ENCODE data around the gene STAT3. TPM values are rescaled to one million over a fixed set of nuclear protein-coding genes. Genes with fewer than 3 reads are reported as not detected.

Gene STAT3
- total and polyA plus RNA-seq, 2 experiments from 2014 or later: 84.1 to 112 TPM

DNA sequence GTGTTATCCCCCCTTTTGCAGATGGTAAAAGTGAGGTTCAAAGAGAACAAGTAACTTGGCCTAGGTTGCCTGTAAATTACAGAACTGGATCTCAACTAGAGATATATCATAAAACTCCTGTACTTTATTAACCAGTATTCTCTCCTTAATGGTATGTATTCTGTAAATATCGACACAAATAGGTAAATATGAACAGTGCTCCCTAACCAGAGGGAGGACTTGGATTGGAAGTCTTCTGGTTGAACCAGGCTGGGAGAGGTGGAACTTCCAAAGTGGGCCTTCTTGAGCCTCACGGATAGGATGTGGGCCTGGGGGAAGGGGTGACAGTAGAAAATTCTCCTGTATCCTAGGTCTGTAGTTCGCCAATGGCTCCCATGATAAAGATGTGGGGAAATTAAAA, 92.2 kb downstream of the STAT3 start:
- in situ Hi-C loops (cut with MboI): no loop called here
- H3K4me2 ChIP-seq (ENCODE audit: unreplicated experiment): no peak overlapping the region
- no peak for TF ChIP-seq EZH2phosphoT487 (IDR thresholded peaks at IDR 0.05; ENCODE audit: insufficient read depth, low read depth)
- TF ChIP-seq EZH2 (IDR thresholded peaks at IDR 0.05; ENCODE audit: insufficient read depth, poor library complexity, severe bottlenecking): no peak
- no peak overlapping the region for H3K4me3 ChIP-seq
- DNase-seq: no peak
- H3K9me3 ChIP-seq (ENCODE audit: low read depth): no peaks in the 10 kb centered on the region
- H3K36me3 ChIP-seq (ENCODE audit: low read depth): no peaks in the 10 kb centered on the region
- no peaks in the 10 kb centered on the region for H3K9me2 ChIP-seq (ENCODE audit: insufficient read depth)
- no peaks in the 10 kb centered on the region for H3K79me2 ChIP-seq (ENCODE audit: insufficient read depth)
- H3K27ac ChIP-seq: no peak overlapping the region
- WGBS, 2 experiments (ENCODE audit: low coverage in 1 of 2, low lambda C conversion rate in 2 of 2, missing lambda C conversion rate in 2 of 2): 89% methylated on average over 3 of the region's 3 CpGs
- H2AFZ ChIP-seq: no peak overlapping the region
- no peaks in the 10 kb centered on the region for H3K27me3 ChIP-seq (replicated peaks; ENCODE audit: insufficient read depth)
- H4K20me1 ChIP-seq (ENCODE audit: insufficient read depth): no peaks in the 10 kb centered on the region
- H3K4me1 ChIP-seq (ENCODE audit: insufficient read depth): no peaks in the 10 kb centered on the region
- no peak overlapping the region for H3K9ac ChIP-seq
- H3F3A ChIP-seq (ENCODE audit: insufficient read depth): no peaks in the 10 kb centered on the region

GRCh38 chr17:42294469-42295398, 93.5 kb downstream of the STAT3 start:
- H3K9ac ChIP-seq: no peak overlapping the region
- no peaks in the 10 kb centered on the region for H4K20me1 ChIP-seq (ENCODE audit: insufficient read depth)
- no peaks in the 10 kb centered on the region for H3F3A ChIP-seq (ENCODE audit: insufficient read depth)
- no peaks in the 10 kb centered on the region for H3K27me3 ChIP-seq (replicated peaks; ENCODE audit: insufficient read depth)
- 85 to 87% methylated on average over 12 of the region's 12 CpGs for WGBS, 2 experiments (ENCODE audit: low coverage in 1 of 2, low lambda C conversion rate in 2 of 2, missing lambda C conversion rate in 2 of 2)
- no peaks in the 10 kb centered on the region for H3K9me3 ChIP-seq (ENCODE audit: low read depth)
- in situ Hi-C loops (cut with MboI): no loop called here
- no peaks in the 10 kb centered on the region for H3K79me2 ChIP-seq (ENCODE audit: insufficient read depth)
- H3K36me3 ChIP-seq (ENCODE audit: low read depth): no peaks in the 10 kb centered on the region
- no peak overlapping the region for H3K4me3 ChIP-seq
- DNase-seq: no peak
- no peaks in the 10 kb centered on the region for H3K4me1 ChIP-seq (ENCODE audit: insufficient read depth)
- no peaks in the 10 kb centered on the region for H3K9me2 ChIP-seq (ENCODE audit: insufficient read depth)
- no peak overlapping the region for H3K27ac ChIP-seq
- H3K4me2 ChIP-seq (ENCODE audit: unreplicated experiment): no peak overlapping the region
- TF ChIP-seq EZH2phosphoT487 (IDR thresholded peaks at IDR 0.05; ENCODE audit: insufficient read depth, low read depth): no peak
- TF ChIP-seq EZH2 (IDR thresholded peaks at IDR 0.05; ENCODE audit: insufficient read depth, poor library complexity, severe bottlenecking): no peak
- no peak overlapping the region for H2AFZ ChIP-seq

DNA sequence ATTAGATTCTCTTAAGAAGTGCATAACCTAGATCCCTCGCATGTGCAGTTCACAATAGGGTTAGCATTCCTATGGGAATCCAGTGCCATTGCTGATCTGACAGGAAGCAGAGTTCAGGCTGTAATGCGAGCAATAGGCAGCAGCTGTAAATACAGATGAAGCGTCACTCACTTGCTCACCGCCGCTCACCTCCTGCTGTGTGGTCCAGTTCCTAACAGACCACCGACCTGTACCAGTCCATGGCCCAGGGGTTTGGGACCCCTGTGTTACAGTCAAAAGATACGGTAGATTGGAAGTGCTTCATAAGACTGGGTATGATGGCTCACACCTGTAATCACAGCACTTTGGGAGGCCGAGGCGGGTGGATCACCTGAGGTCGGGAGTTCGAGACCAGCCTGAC, 97.1 kb downstream of the STAT3 start:
- peaks cover 11% of the 10 kb centered on the region for H3K4me1 ChIP-seq (ENCODE audit: insufficient read depth)
- no peak for TF ChIP-seq EZH2 (IDR thresholded peaks at IDR 0.05; ENCODE audit: insufficient read depth, poor library complexity, severe bottlenecking)
- no peak for TF ChIP-seq EZH2phosphoT487 (IDR thresholded peaks at IDR 0.05; ENCODE audit: insufficient read depth, low read depth)
- 91 to 93% methylated on average over 11 of the region's 11 CpGs for whole genome bisulfite sequencing, 2 experiments (ENCODE audit: low coverage in 1 of 2, low lambda C conversion rate in 2 of 2, missing lambda C conversion rate in 2 of 2)
- no peak overlapping the region for H3K9ac ChIP-seq
- H3K9me3 ChIP-seq (ENCODE audit: low read depth): no peaks in the 10 kb centered on the region
- no peak overlapping the region for H3K4me3 ChIP-seq
- H3K9me2 ChIP-seq (ENCODE audit: insufficient read depth): no peaks in the 10 kb centered on the region
- H3K27me3 ChIP-seq (replicated peaks; ENCODE audit: insufficient read depth): no peaks in the 10 kb centered on the region
- H3K27ac ChIP-seq: no peak overlapping the region
- no peak overlapping the region for H3K4me2 ChIP-seq (ENCODE audit: unreplicated experiment)
- in situ Hi-C loops (cut with MboI): no loop called here
- H3K79me2 ChIP-seq (ENCODE audit: insufficient read depth): no peaks in the 10 kb centered on the region
- no peak overlapping the region for H2AFZ ChIP-seq
- H4K20me1 ChIP-seq (ENCODE audit: insufficient read depth): no peaks in the 10 kb centered on the region
- H3K36me3 ChIP-seq (ENCODE audit: low read depth): no peaks in the 10 kb centered on the region
- no peaks in the 10 kb centered on the region for H3F3A ChIP-seq (ENCODE audit: insufficient read depth)
- no peak for DNase-seq

- Histone ChIP-seq H3K36me3 (ENCODE audit: low read depth) (no peaks in the 10 kb centered on the region), H3F3A (ENCODE audit: insufficient read depth) (no peaks in the 10 kb centered on the region), H3K27me3 (replicated peaks; ENCODE audit: insufficient read depth) (no peaks in the 10 kb centered on the region), H2AFZ (no peak overlapping the region), H3K79me2 (ENCODE audit: insufficient read depth) (no peaks in the 10 kb centered on the region), H3K9me3 (ENCODE audit: low read depth) (no peaks in the 10 kb centered on the region), H3K9ac (no peak overlapping the region), H3K27ac (no peak overlapping the region), H3K4me3 (no peak overlapping the region), H3K4me1 (ENCODE audit: insufficient read depth) (peaks cover 11% of the 10 kb centered on the region), H4K20me1 (ENCODE audit: insufficient read depth) (no peaks in the 10 kb centered on the region), H3K9me2 (ENCODE audit: insufficient read depth) (no peaks in the 10 kb centered on the region), H3K4me2 (ENCODE audit: unreplicated experiment) (no peak overlapping the region)
- DNase-seq: no peak
- WGBS, 2 experiments (ENCODE audit: low coverage in 1 of 2, low lambda C conversion rate in 2 of 2, missing lambda C conversion rate in 2 of 2): 75 to 76% methylated on average over 5 of the region's 5 CpGs
- in situ Hi-C loops (cut with MboI): no loop called here
- no peak for TF ChIP-seq EZH2phosphoT487 (IDR thresholded peaks at IDR 0.05; ENCODE audit: insufficient read depth, low read depth)
These were observed 97.7 kb downstream of the STAT3 start for GRCh38 chr17:42290577-42290976.
